ENCODE measurements around the gene SIVA1. TPM values are rescaled to one million over a fixed set of nuclear protein-coding genes. Genes with fewer than 3 reads are reported as not detected.
A peak's percentile ranks its signal among the peaks of the same experiment; 100 is the strongest.

SIVA1 gene
- total and polyA plus RNA-seq, 2 of the 8 experiments (the other 6 are each of a cell fraction or from before 2014, with no cell fraction given): 123 to 589 TPM

- Histone ChIP-seq H2AK5ac (ENCODE audit: low read depth, low read length) (0 out of 2 replicates have a peak overlapping the region, but pooled peaks have one; percentile 39), H2BK120ac (replicated peaks; ENCODE audit: low read depth, low read length) (no peak overlapping the region), H3K36me3 (ENCODE audit: control insufficient read depth in 2 of 4, insufficient read depth in 4 of 4, low read length in 3 of 4) (no peaks in the 10 kb centered on the region), H2BK15ac (ENCODE audit: low read length) (no peak overlapping the region), H3K4ac (replicated peaks; ENCODE audit: insufficient read length, low read depth, low read length) (no peak overlapping the region), H3K14ac (ENCODE audit: insufficient read length) (no peak overlapping the region), H4K8ac (ENCODE audit: extremely low read depth, insufficient read depth, low read length) (no peak overlapping the region), H2BK20ac (ENCODE audit: low read length) (no peak overlapping the region), H4K5ac (ENCODE audit: insufficient read length, low read depth, low read length) (no peak overlapping the region), H3K79me2 (ENCODE audit: control insufficient read depth in 1 of 2, insufficient read depth in 2 of 2, low read length in 2 of 2) (no peaks in the 10 kb centered on the region), H3K4me2 (ENCODE audit: insufficient read depth in 1 of 2, low read depth in 2 of 2, low read length in 2 of 2) (no peak overlapping the region), H3K9me3 (ENCODE audit: insufficient read depth in 2 of 2, low read depth in 1 of 2, low read length in 1 of 2) (no peaks in the 10 kb centered on the region), H3K79me1 (ENCODE audit: low read depth, low read length) (no peaks in the 10 kb centered on the region), H2AFZ (ENCODE audit: low read length) (no peak overlapping the region), H3K4me1 (replicated peaks in 1 of 4; ENCODE audit: control insufficient read depth in 3 of 4, insufficient read depth in 4 of 4, low read length in 3 of 4) (peaks cover 0 to 12% (median 8%) of the 10 kb centered on the region in 4 experiments; a peak in 6 of 7 replicates), H3K23ac (ENCODE audit: insufficient read length) (no peak overlapping the region), H3K27ac (ENCODE audit: low read depth, low read length) (no peak overlapping the region), H3K4me3 (ENCODE audit: extremely low read depth in 1 of 4, insufficient read depth in 2 of 4, low read depth in 3 of 4, low read length in 4 of 4) (no peak overlapping the region), H3K9ac (replicated peaks in 1 of 4; ENCODE audit: extremely low read depth in 1 of 4, low read depth in 3 of 4, low read length in 3 of 4) (no peak overlapping the region), H3K23me2 (ENCODE audit: low read depth, low read length) (peaks cover 8% of the 10 kb centered on the region; the same call in 1 of the 2 replicates), H4K91ac (replicated peaks; ENCODE audit: insufficient read length, low read length) (no peak overlapping the region), H2BK5ac (ENCODE audit: low read depth, low read length) (no peak overlapping the region; the same call in 1 of the 2 replicates), H3K56ac (replicated peaks; ENCODE audit: insufficient read length, low read depth, low read length) (no peak overlapping the region), H4K20me1 (replicated peaks in 1 of 2; ENCODE audit: control insufficient read depth in 1 of 2, insufficient read depth in 2 of 2, low read length in 2 of 2) (peaks cover 0 to 7% of the 10 kb centered on the region in 2 experiments), H3K27me3 (replicated peaks in 1 of 4; ENCODE audit: control insufficient read depth in 3 of 4, extremely low read depth in 1 of 4, insufficient read depth in 3 of 4, low read length in 3 of 4) (peaks cover 0 to 3% (median 1%) of the 10 kb centered on the region in 4 experiments; a peak in 1 of 7 replicates), H3K18ac (ENCODE audit: extremely low read depth, low read length) (no peak overlapping the region), H2BK12ac (ENCODE audit: low read depth, low read length) (no peak overlapping the region)
- POLR2A ChIA-PET (ENCODE audit: partially characterized antibody): interaction anchor here (1.0 kb wide), 1 partner anchor 9 kb away, joined by 4 read pairs; no protein-coding TSS in a partner anchor
- FAIRE-seq (no peak), DNase-seq (ENCODE audit: low read depth in 1 of 2, low spot score in 2 of 2) (no peak)
- 89% methylated on average over 17 of the region's 17 CpGs; no CpG with 5 or more reads in 1 of the 2 experiments for WGBS, 2 experiments (ENCODE audit: extremely low coverage in 1 of 2, insufficient coverage in 1 of 2, insufficient read length in 1 of 2, insufficient replicate concordance in 2 of 2, low coverage in 1 of 2, low lambda C conversion rate in 2 of 2, missing lambda C conversion rate in 1 of 2)
- CTCF ChIA-PET (ENCODE audit: partially characterized antibody): interaction anchor here (0.8 to 2.5 kb wide), 7 partner anchors 10 to 77 kb away, joined by 3 to 8 read pairs (median 4); no protein-coding TSS in a partner anchor
- TF ChIP-seq PHF8 (conservative IDR thresholded peaks at IDR 0.05; ENCODE audit: low read depth, low read length): no peak
- no peak for TF ChIP-seq POU5F1 (IDR thresholded peaks at IDR 0.05; ENCODE audit: low read depth, low read length)
- no peak for TF ChIP-seq NRF1 (IDR thresholded peaks at IDR 0.05; ENCODE audit: low read depth, low read length)
- no peak for TF ChIP-seq SAP30 (IDR thresholded peaks at IDR 0.05; ENCODE audit: insufficient read depth, insufficient replicate concordance, low read length)
- TF ChIP-seq GABPA (IDR thresholded peaks at IDR 0.05; ENCODE audit: borderline replicate concordance, insufficient read depth, low read length): no peak
- TF ChIP-seq TBP (IDR thresholded peaks at IDR 0.05; ENCODE audit: low read depth, low read length): no peak
- TF ChIP-seq RBBP5 (IDR thresholded peaks at IDR 0.05; ENCODE audit: borderline replicate concordance, low read depth, low read length): no peak
- TF ChIP-seq FOSL1 (IDR thresholded peaks at IDR 0.05; ENCODE audit: insufficient read depth, low read depth, low read length): no peak
- no peak for TF ChIP-seq YY1 (IDR thresholded peaks at IDR 0.05; ENCODE audit: low read depth, low read length)
- no peak for TF ChIP-seq EP300 (IDR thresholded peaks at IDR 0.05; ENCODE audit: borderline replicate concordance in 1 of 2, low read depth in 2 of 2, low read length in 2 of 2)
- no peak for TF ChIP-seq EGR1 (IDR thresholded peaks at IDR 0.05; ENCODE audit: borderline replicate concordance, low read depth, low read length)
- no peak for TF ChIP-seq MAFK (IDR thresholded peaks at IDR 0.05; ENCODE audit: low read depth, low read length)
- no peak for TF ChIP-seq ATF3 (IDR thresholded peaks at IDR 0.05; ENCODE audit: insufficient read depth, low read depth, low read length)
These were observed 24.3 kb upstream of the SIVA1 start for GRCh38 chr14:104728631-104729030.
